GM20431 (cell line): Measurements from ENCODE around the gene SH3GLB2.

ENCODE experiments used
- in situ Hi-C: fragments of 300-500 bp; cut with MseI, MboI; formaldehyde crosslinking; loops from one replicate; pipeline ENCODE4 v1.15.0; 2020; ENCODE audit warnings: low sequenced_read_pairs; ENCODE audit not compliant: unreplicated experiment

SH3GLB2 gene

GRCh38 chr9:129028192-129028966 is at the start of gene SH3GLB2:
TSS of gene SH3GLB2 (minus strand) at chr9:129028331. CDS start at chr9:129028154, 177 bp downstream.
- in situ Hi-C loops: no loop called here

- in situ Hi-C loops: no loop called here
Measured at GRCh38 chr9:129077236-129077635, 49.1 kb upstream of the SH3GLB2 start.

GRCh38 chr9:129076640-129077037 is 48.5 kb upstream of the SH3GLB2 start:
- in situ Hi-C loops: no loop called here

- in situ Hi-C loops: no loop called here
Measured at GRCh38 chr9:129075996-129076639, 48.0 kb upstream of the SH3GLB2 start.

- in situ Hi-C loops: no loop called here
Measured at GRCh38 chr9:129074106-129074505, 46.0 kb upstream of the SH3GLB2 start.

GRCh38 chr9:129073404-129073803 is 45.3 kb upstream of the SH3GLB2 start:
- in situ Hi-C loops: no loop called here

GRCh38 chr9:129072171-129072570 is 44.0 kb upstream of the SH3GLB2 start:
- in situ Hi-C loops: no loop called here

- in situ Hi-C loops: no loop called here
Measured at GRCh38 chr9:129071526-129072126, 43.5 kb upstream of the SH3GLB2 start.

- in situ Hi-C loops: no loop called here
Measured at GRCh38 chr9:129070696-129071525, 42.8 kb upstream of the SH3GLB2 start.

- in situ Hi-C loops: no loop called here
Measured at GRCh38 chr9:129069862-129070641, 41.9 kb upstream of the SH3GLB2 start.

GRCh38 chr9:129068990-129069861 is 41.1 kb upstream of the SH3GLB2 start:
- in situ Hi-C loops: no loop called here

GRCh38 chr9:129068110-129068509 is 40.0 kb upstream of the SH3GLB2 start:
- in situ Hi-C loops: no loop called here

GRCh38 chr9:129064499-129064908 is 36.4 kb upstream of the SH3GLB2 start:
- in situ Hi-C loops: no loop called here

GRCh38 chr9:129063061-129063460 is 34.9 kb upstream of the SH3GLB2 start:
- in situ Hi-C loops: no loop called here

- in situ Hi-C loops: no loop called here
Measured at GRCh38 chr9:129060991-129061390, 32.9 kb upstream of the SH3GLB2 start.

GRCh38 chr9:129059796-129060785 is 32.0 kb upstream of the SH3GLB2 start:
- in situ Hi-C loops: no loop called here

- in situ Hi-C loops: no loop called here
Measured at GRCh38 chr9:129058965-129059795, 31.0 kb upstream of the SH3GLB2 start.
